ENCODE measurements around the gene DIS3L2.

Gene DIS3L2

GRCh38 chr2:231961349-231962166 is at the start of gene DIS3L2:
DIS3L2 (plus strand) TSS chr2:231961713; CDS start chr2:232014928, 53,215 bp downstream.
- DNase-seq = peak; percentile 39 to 70 (median 48)

- DNase-seq = no peak
Measured at GRCh38 chr2:231914077-231914690, 47.3 kb upstream of the DIS3L2 start.

- no peak for DNase-seq
Measured at GRCh38 chr2:231917280-231918066, 44.0 kb upstream of the DIS3L2 start.

- no peak for DNase-seq
Measured at GRCh38 chr2:231918501-231919330, 42.8 kb upstream of the DIS3L2 start.

- no peak for DNase-seq
Measured at GRCh38 chr2:231919341-231920035, 42.0 kb upstream of the DIS3L2 start.

- no peak for DNase-seq
Measured at GRCh38 chr2:231920366-231920765, 41.1 kb upstream of the DIS3L2 start.

GRCh38 chr2:231920795-231921194 is 40.7 kb upstream of the DIS3L2 start:
- no peak for DNase-seq

GRCh38 chr2:231922311-231923009 is 39.1 kb upstream of the DIS3L2 start:
- DNase-seq = no peak

- no peak for DNase-seq
Measured at GRCh38 chr2:231923010-231923344, 38.5 kb upstream of the DIS3L2 start.

- DNase-seq = no peak
Measured at GRCh38 chr2:231923951-231924888, 37.3 kb upstream of the DIS3L2 start.

- no peak for DNase-seq
Measured at GRCh38 chr2:231924889-231925275, 36.6 kb upstream of the DIS3L2 start.

GRCh38 chr2:231925303-231926179 is 36.0 kb upstream of the DIS3L2 start:
- DNase-seq = peak; percentile 43 to 64 (median 49)

- peak in 3 of 4 experiments; percentile 24 to 33 (median 28) for DNase-seq
Measured at GRCh38 chr2:231926180-231926741, 35.3 kb upstream of the DIS3L2 start, which contains the start of gene NPPC. NPPC (minus strand) TSS chr2:231926396; CDS start chr2:231926249, 147 bp downstream.

GRCh38 chr2:231926761-231927565 is 34.5 kb upstream of the DIS3L2 start:
- DNase-seq = no peak

- DNase-seq = no peak
Measured at GRCh38 chr2:231927566-231927890, 34.0 kb upstream of the DIS3L2 start.

- DNase-seq = no peak
Measured at GRCh38 chr2:231928481-231928880, 33.0 kb upstream of the DIS3L2 start.

GRCh38 chr2:231928901-231929725 is 32.4 kb upstream of the DIS3L2 start:
- no peak for DNase-seq

Measured in activated naive CD4-positive, alpha-beta T cell (primary cell).